K562 (cell line): ENCODE results near the gene SDC1. TPM values are rescaled to one million over a fixed set of nuclear protein-coding genes. Genes with fewer than 3 reads are reported as not detected.

Source experiments
- COPS2 ChIP-seq: fragments of 450-650 bp; conservative IDR thresholded peaks from 2 replicates; pipeline ENCODE4 v1.6.1; 2016; ENCODE audit warnings: mild to moderate bottlenecking, moderate library complexity
- ZNF407 ChIP-seq: fragments of 450-650 bp; IDR thresholded peaks from 2 replicates; pipeline ENCODE4 v1.6.1; 2016; ENCODE audit warnings: low read depth
- polyA plus RNA-seq, 8 experiments: library from polyadenylated mRNA; depleted of rRNA in 4 of 8; stranded (reverse) in 5 of 8; unstranded in 3 of 8; fragments of >200 nt; fragmentation: Nextera tagmentation in 2 of 8; fragmentation: Illumina TruSeq in 1 of 8; extraction: Ambion mirVana in 2 of 8; extraction: Trizol in 1 of 8; gene quantifications; 2 replicates each; pipeline versions ENCODE4 v1.2.1 to v1.2.3, GENCODE V29; 2011 to 2014; ENCODE audit warnings: inconsistent platforms in 1 of 8, missing spikeins in 1 of 8
- total RNA-seq, 7 experiments: library from RNA; depleted of rRNA in 6 of 7; stranded (reverse); fragments of >200 nt in 6 of 7; fragmentation: Illumina TruSeq in 2 of 7; extraction: Trizol in 2 of 7; gene quantifications; 2 replicates each; pipeline versions ENCODE4 v1.2.1 to v1.2.3, GENCODE V29; 2011 to 2021; ENCODE audit warnings: low replicate concordance in 1 of 7

The SDC1 gene
- total and polyA plus RNA-seq, 9 of the 15 experiments (the other 6 are each of a cell fraction or from before 2014, with no cell fraction given), result 0.06 to 2.7 (median 0.49) TPM

- TF ChIP-seq ZNF407 (0 out of 2 replicates have a peak, but pooled peaks have one; percentile 32), COPS2 (no peak)
These were observed 59.0 kb downstream of the SDC1 start (continued) for GRCh38 chr2:20165677-20166509.
